Stimulated activated CD4-positive, alpha-beta T cell treated with anti-CD3 and anti-CD28 coated beads, Interleukin-2, amount 100 ng/mL, for 24 hours (primary cell): ENCODE measurements around the gene RSAD2.
A peak's percentile ranks its signal among the peaks of the same experiment; 100 is the strongest.
"Not testable (repeated sequence)": the region's sequence is repeated elsewhere in the genome, so short reads cannot be mapped to it uniquely, and the experiment has no call there.

Experiments
- DNase-seq, 2 donors: peaks; one replicate each; pipeline ENCODE4 v3.0.0-alpha.2; 2020

The RSAD2 gene

GRCh38 chr2:6877402-6878304, at the start of gene RSAD2:
RSAD2 (plus strand) TSS chr2:6877777; CDS start chr2:6877801, 24 bp downstream.
- DNase-seq = peak in 1 of 2 donors; percentile 12

GRCh38 chr2:6828299-6828584, 49.3 kb upstream of the RSAD2 start:
- no peak for DNase-seq

GRCh38 chr2:6831229-6831628, 46.3 kb upstream of the RSAD2 start:
- no peak for DNase-seq

- DNase-seq = no peak
These were observed 44.8 kb upstream of the RSAD2 start for GRCh38 chr2:6832596-6833299.

- DNase-seq = no peak
These were observed 44.3 kb upstream of the RSAD2 start for GRCh38 chr2:6833300-6833604.

- no peak for DNase-seq
These were observed 43.4 kb upstream of the RSAD2 start for GRCh38 chr2:6834163-6834562.

GRCh38 chr2:6835467-6835866, 42.1 kb upstream of the RSAD2 start:
- no peak for DNase-seq

GRCh38 chr2:6838673-6839319, 38.8 kb upstream of the RSAD2 start:
- DNase-seq = no peak

GRCh38 chr2:6841537-6842287, 35.9 kb upstream of the RSAD2 start:
- no peak for DNase-seq

- DNase-seq = no peak
These were observed 32.3 kb upstream of the RSAD2 start for GRCh38 chr2:6845312-6845711.

GRCh38 chr2:6845903-6846302, 31.7 kb upstream of the RSAD2 start:
- no peak for DNase-seq

- no peak for DNase-seq
These were observed 31.0 kb upstream of the RSAD2 start for GRCh38 chr2:6846540-6846939.

GRCh38 chr2:6846967-6847681, 30.5 kb upstream of the RSAD2 start:
- no peak for DNase-seq

- no peak for DNase-seq
These were observed 25.4 kb upstream of the RSAD2 start for GRCh38 chr2:6852195-6852594.

GRCh38 chr2:6854416-6854815, 23.2 kb upstream of the RSAD2 start:
- DNase-seq = no peak

- no peak for DNase-seq
These were observed 21.6 kb upstream of the RSAD2 start for GRCh38 chr2:6855860-6856547.

- DNase-seq = no peak
These were observed 21.0 kb upstream of the RSAD2 start for GRCh38 chr2:6856548-6856920.

- DNase-seq = not testable (repeated sequence)
These were observed 19.0 kb upstream of the RSAD2 start for GRCh38 chr2:6858466-6859027.

GRCh38 chr2:6860296-6860695, 17.3 kb upstream of the RSAD2 start:
- no peak for DNase-seq

GRCh38 chr2:6863792-6864191, 13.8 kb upstream of the RSAD2 start:
- DNase-seq = no peak

- DNase-seq = no peak
These were observed 13.3 kb upstream of the RSAD2 start for GRCh38 chr2:6864231-6864754.
